ENCODE data around the gene POLR3A.

DNA sequence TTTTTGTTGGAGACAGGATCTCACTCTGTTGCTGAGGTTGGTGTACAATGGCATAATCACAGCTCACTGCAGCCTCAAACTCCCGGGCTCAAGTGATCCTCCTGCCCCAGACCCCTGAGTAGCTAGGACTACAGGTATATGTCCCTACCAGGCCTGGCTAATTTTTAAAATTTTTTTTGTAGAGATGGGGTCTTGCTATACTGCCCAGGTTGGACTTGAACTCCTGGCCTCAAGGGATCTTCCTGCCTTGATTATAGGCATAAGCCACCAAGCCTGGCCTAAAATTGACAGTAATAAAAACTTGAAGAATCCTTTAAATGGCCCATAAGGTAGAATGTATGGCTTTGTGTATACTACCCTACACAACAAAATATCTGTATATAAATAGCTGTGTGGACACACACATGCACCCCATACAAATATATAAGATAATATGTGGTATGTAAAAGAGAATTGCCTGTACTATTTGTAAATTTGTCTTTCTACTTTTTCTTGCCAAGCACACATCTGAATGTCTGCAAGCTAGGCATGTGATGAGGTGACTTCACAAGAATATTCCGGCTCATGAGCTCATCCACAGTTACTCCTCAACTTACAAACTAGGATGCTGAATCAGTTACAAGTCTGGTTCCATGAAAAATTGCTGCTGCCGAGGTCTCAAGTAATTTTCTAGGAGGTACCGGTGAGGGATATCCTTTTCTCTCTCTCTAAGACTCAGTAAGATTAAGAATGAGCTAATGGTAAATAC is 26.6 kb downstream of the POLR3A start:
- TF ChIP-seq EZH2 (IDR thresholded peaks at IDR 0.05; ENCODE audit: borderline replicate concordance, insufficient read depth, low read depth, low read length, poor library complexity, severe bottlenecking) (no peak), CTCF (IDR thresholded peaks at IDR 0.05) (no peak)

Data from B cell (primary cell).